Caco-2 (cell line): ENCODE measurements around the gene NRDC. TPM values are rescaled to one million over a fixed set of nuclear protein-coding genes. Genes with fewer than 3 reads are reported as not detected.

ENCODE experiments used
- BruUV-seq: library from RNA; stranded (reverse); fragments of 400-500 nt; replicated peaks from 2 replicates; lab custom pipeline; 2021; lab: Mats Ljungman, UMichigan
- CTCF ChIA-PET: fragments of 300-600 bp; sonication (Branson Sonifier 250); formaldehyde crosslinking; loops from one replicate; lab custom pipeline; 2022; ENCODE audit warnings: antibody characterized with exemption; lab: Charles Lee
- POLR2A ChIA-PET: fragments of 300-600 bp; sonication (Branson Sonifier 250); formaldehyde crosslinking; loops from one replicate; lab custom pipeline; 2022; ENCODE audit warnings: antibody characterized with exemption; lab: Charles Lee
- DNase-seq, 2 experiments: peaks; one replicate each; pipeline versions ENCODE4 v3.0.0 to v3.0.0-alpha.2; 2020 to 2022
- H3K27me3 ChIP-seq: replicated peaks from 2 replicates; pipeline ENCODE4 v1.6.0; 2011; ENCODE audit warnings: low read length; ENCODE audit not compliant: control insufficient read depth, insufficient read depth
- H3K36me3 ChIP-seq: 2 replicates; pipeline ENCODE4 v1.5.1; 2011; ENCODE audit warnings: low read length; ENCODE audit not compliant: control insufficient read depth, insufficient read depth
- H3K4me1 ChIP-seq: fragments of 250-450 bp; sonication (Bioruptor Pico); 2 replicates; pipeline ENCODE4 v1.5.1; 2020; ENCODE audit warnings: mild to moderate bottlenecking
- H3K4me3 ChIP-seq: 2 replicates; pipeline ENCODE4 v1.5.1; 2011; ENCODE audit warnings: low read depth, mild to moderate bottlenecking, control low read depth, low read length
- H3K9me3 ChIP-seq: fragments of 250-450 bp; sonication (Bioruptor Pico); 2 replicates; pipeline ENCODE4 v1.5.1; 2020; ENCODE audit warnings: mild to moderate bottlenecking, moderate library complexity
- H3K27ac Mint-ChIP-seq: one replicate; pipeline ENCODE4 v1.8.0; 2022; ENCODE audit warnings: mixed read lengths; ENCODE audit not compliant: unreplicated experiment
- H3K27me3 Mint-ChIP-seq: one replicate; pipeline ENCODE4 v1.8.0; 2022; ENCODE audit warnings: mixed read lengths; ENCODE audit not compliant: insufficient read depth, unreplicated experiment
- H3K36me3 Mint-ChIP-seq: one replicate; pipeline ENCODE4 v1.8.0; 2022; ENCODE audit warnings: mild to moderate bottlenecking, mixed read lengths; ENCODE audit not compliant: insufficient read depth, unreplicated experiment
- H3K4me1 Mint-ChIP-seq: one replicate; pipeline ENCODE4 v1.8.0; 2022; ENCODE audit warnings: low read depth, mixed read lengths; ENCODE audit not compliant: unreplicated experiment
- H3K4me3 Mint-ChIP-seq: one replicate; pipeline ENCODE4 v1.8.0; 2022; ENCODE audit warnings: mild to moderate bottlenecking, moderate library complexity, mixed read lengths; ENCODE audit not compliant: unreplicated experiment
- H3K9me3 Mint-ChIP-seq: one replicate; pipeline ENCODE4 v1.8.0; 2022; ENCODE audit warnings: mixed read lengths; ENCODE audit not compliant: unreplicated experiment
- CTCF ChIP-seq, 2 experiments: fragments of 200-600 bp in 1 of 2; IDR thresholded peaks; 1 replicate in 1 of 2; 2 replicates in 1 of 2; pipeline versions ENCODE4 v1.5.1 to v1.8.0; 2011 to 2022; ENCODE audit warnings: antibody characterized with exemption in 1 of 2, control low read depth in 1 of 2, inconsistent platforms in 1 of 2, low read depth in 1 of 2, low read length in 1 of 2, mild to moderate bottlenecking in 1 of 2, moderate library complexity in 1 of 2; ENCODE audit not compliant: insufficient read depth in 1 of 2, severe bottlenecking in 1 of 2, unreplicated experiment in 1 of 2
- intact Hi-C: fragments of 100-400 bp; cut with micrococcal nuclease; formaldehyde crosslinking; loops from one replicate; pipeline ENCODE4 v1.10.0; 2022; ENCODE audit not compliant: unreplicated experiment
- total RNA-seq: library from RNA; stranded (reverse); gene quantifications from 2 replicates; pipeline ENCODE4 v1.2.3, GENCODE V29; 2022

NRDC gene
- total RNA-seq, 1 experiment from 2014 or later = 109 TPM

- Mint-ChIP-seq H3K9me3 (no peaks in the 10 kb centered on the region), H3K27me3 (no peaks in the 10 kb centered on the region), H3K4me1 (no peaks in the 10 kb centered on the region), H3K4me3 (no peak overlapping the region), H3K27ac (no peak overlapping the region), H3K36me3 (peaks cover 6% of the 10 kb centered on the region)
- Histone ChIP-seq H3K36me3 (no peaks in the 10 kb centered on the region), H3K4me1 (no peaks in the 10 kb centered on the region), H3K4me3 (no peak overlapping the region), H3K9me3 (no peaks in the 10 kb centered on the region), H3K27me3 (no peaks in the 10 kb centered on the region)
- no peak for TF ChIP-seq CTCF (IDR thresholded peaks at IDR 0.05; ENCODE audit: insufficient read depth in 1 of 2, low read depth in 1 of 2, low read length in 1 of 2, severe bottlenecking in 1 of 2, unreplicated experiment in 1 of 2)
- intact Hi-C loops = no loop called here
- ChIA-PET CTCF (no interaction called here), POLR2A (no interaction called here)
- DNase-seq = no peak
- no TSS peak for BruUV-seq
Measured at GRCh38 chr1:51861669-51862068, 16.9 kb downstream of the NRDC start.

GRCh38 chr1:51859735-51860134, 18.8 kb downstream of the NRDC start:
- Mint-ChIP-seq H3K4me3 (no peak overlapping the region), H3K9me3 (no peaks in the 10 kb centered on the region), H3K36me3 (peaks cover 6% of the 10 kb centered on the region), H3K4me1 (no peaks in the 10 kb centered on the region), H3K27me3 (no peaks in the 10 kb centered on the region), H3K27ac (no peak overlapping the region)
- CTCF ChIA-PET = no interaction called here
- Histone ChIP-seq H3K36me3 (no peaks in the 10 kb centered on the region), H3K4me1 (no peaks in the 10 kb centered on the region), H3K4me3 (no peak overlapping the region), H3K9me3 (no peaks in the 10 kb centered on the region), H3K27me3 (no peaks in the 10 kb centered on the region)
- POLR2A ChIA-PET = no interaction called here
- TF ChIP-seq CTCF (IDR thresholded peaks at IDR 0.05; ENCODE audit: insufficient read depth in 1 of 2, low read depth in 1 of 2, low read length in 1 of 2, severe bottlenecking in 1 of 2, unreplicated experiment in 1 of 2) = no peak
- DNase-seq = no peak
- no TSS peak for BruUV-seq
- intact Hi-C loops = no loop called here

GRCh38 chr1:51859333-51859732, 19.2 kb downstream of the NRDC start:
- Histone ChIP-seq H3K27me3 (no peaks in the 10 kb centered on the region), H3K4me3 (no peak overlapping the region), H3K4me1 (no peaks in the 10 kb centered on the region), H3K9me3 (no peaks in the 10 kb centered on the region), H3K36me3 (no peaks in the 10 kb centered on the region)
- ChIA-PET CTCF (no interaction called here), POLR2A (no interaction called here)
- Mint-ChIP-seq H3K4me3 (no peak overlapping the region), H3K4me1 (no peaks in the 10 kb centered on the region), H3K27me3 (no peaks in the 10 kb centered on the region), H3K9me3 (no peaks in the 10 kb centered on the region), H3K27ac (no peak overlapping the region), H3K36me3 (peaks cover 6% of the 10 kb centered on the region)
- intact Hi-C loops = no loop called here
- TF ChIP-seq CTCF (IDR thresholded peaks at IDR 0.05; ENCODE audit: insufficient read depth in 1 of 2, low read depth in 1 of 2, low read length in 1 of 2, severe bottlenecking in 1 of 2, unreplicated experiment in 1 of 2) = no peak
- BruUV-seq = no TSS peak
- no peak for DNase-seq
